IPS-NIHi7 (cell line): ENCODE results near the gene RBMS1.
A peak's percentile ranks its signal among the peaks of the same experiment; 100 is the strongest.

Source experiments
- DNase-seq: peaks from one replicate; pipeline ENCODE4 v3.0.0; 2012; ENCODE audit warnings: mixed read lengths; ENCODE audit errors: extremely low spot score

The RBMS1 gene

GRCh38 chr2:160253440-160254188, 240.0 kb downstream of the RBMS1 start:
- DNase-seq: no peak

GRCh38 chr2:160252900-160253299, 240.7 kb downstream of the RBMS1 start:
- DNase-seq: no peak

DNA sequence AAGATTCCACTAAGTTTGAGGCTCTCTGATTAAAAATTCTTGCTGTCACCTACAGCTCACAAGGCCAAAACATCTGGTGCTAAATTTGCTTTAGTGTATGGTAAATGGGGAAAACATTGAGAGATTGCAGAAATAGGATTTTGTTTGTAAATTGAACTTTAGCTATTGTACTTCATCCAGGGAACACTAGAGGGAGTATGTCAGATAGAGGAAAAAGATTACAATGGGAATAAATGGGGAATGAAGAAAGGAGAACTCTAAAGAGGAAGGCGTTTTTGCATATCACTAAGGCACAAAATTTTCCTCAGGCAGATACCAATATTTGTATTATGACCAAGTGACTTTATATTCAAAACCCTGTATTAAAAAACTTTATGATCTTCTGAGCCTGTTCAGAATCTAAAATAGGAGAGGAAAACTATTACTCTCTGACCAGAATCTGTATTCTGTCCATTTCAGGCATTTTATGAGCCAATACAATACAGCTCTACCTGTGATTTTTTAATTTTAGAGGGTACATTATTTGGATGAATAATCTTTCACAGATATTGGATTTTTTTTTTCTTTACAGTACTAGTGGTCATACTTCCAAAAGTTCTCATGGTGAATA, 241.2 kb downstream of the RBMS1 start:
- peak; percentile 46 for DNase-seq

GRCh38 chr2:160251569-160251968, 242.0 kb downstream of the RBMS1 start:
- no peak for DNase-seq

GRCh38 chr2:160249876-160250275, 243.7 kb downstream of the RBMS1 start:
- no peak for DNase-seq

- no peak for DNase-seq
Measured at GRCh38 chr2:160247296-160248035, 246.1 kb downstream of the RBMS1 start.

GRCh38 chr2:160246356-160246755, 247.3 kb downstream of the RBMS1 start:
- no peak for DNase-seq

DNA sequence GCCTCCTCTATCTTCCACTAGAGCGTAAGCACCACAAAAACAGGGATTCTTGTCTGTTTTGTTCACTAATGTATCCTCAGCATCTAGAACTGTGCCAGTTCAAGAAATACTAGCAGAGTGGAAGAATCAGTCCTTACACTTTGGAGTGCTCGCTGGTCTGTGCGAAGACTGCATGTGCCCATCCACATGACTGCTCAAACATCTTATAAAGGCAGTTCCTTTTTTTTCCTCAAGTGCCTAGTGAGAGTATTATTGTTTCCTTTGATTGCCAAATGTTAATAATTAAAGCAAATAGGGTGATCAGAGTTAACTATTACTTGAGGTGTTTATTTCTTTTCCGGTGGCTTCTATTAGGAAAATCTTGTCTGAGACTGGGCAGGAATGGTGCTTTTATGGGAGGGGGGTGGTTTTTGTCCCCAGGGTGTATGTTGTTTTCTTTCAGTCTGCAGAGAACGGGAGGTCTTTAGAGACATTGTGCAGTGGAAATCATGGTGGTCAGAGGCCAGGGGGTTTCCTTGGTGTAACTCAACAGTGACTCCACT, 247.9 kb downstream of the RBMS1 start:
- DNase-seq: no peak

DNA sequence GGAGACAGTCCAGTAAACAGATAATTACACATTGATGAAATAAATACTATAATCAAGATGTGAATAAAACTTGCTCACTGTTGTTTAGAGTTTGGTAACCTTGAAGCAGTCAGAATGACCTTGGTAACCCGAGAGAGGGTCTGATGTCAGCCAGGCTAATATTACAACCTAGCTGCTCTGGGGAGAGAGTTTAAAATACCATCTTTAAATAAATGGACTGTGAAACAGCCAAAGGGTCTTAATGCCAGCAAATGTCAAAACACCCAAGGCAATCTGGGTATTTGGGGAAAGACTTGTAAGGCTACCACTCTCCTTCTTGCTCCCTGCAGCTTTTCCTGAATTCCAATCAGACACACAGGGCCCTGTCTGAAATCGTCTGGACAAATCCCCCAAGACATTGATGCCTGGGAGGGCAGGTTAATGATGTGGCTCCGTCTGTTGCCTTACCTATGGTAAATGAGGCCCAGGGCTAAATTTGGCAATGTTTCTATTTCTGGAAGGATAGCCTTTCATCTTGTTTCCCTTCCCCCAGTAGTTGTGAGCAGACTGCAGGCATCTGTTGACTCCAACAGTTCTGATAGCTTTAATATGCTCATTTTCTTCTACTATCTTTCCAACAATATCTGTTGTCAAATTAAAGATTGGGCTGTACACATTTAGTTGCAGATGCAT, 250.6 kb downstream of the RBMS1 start:
- DNase-seq: no peak

DNA sequence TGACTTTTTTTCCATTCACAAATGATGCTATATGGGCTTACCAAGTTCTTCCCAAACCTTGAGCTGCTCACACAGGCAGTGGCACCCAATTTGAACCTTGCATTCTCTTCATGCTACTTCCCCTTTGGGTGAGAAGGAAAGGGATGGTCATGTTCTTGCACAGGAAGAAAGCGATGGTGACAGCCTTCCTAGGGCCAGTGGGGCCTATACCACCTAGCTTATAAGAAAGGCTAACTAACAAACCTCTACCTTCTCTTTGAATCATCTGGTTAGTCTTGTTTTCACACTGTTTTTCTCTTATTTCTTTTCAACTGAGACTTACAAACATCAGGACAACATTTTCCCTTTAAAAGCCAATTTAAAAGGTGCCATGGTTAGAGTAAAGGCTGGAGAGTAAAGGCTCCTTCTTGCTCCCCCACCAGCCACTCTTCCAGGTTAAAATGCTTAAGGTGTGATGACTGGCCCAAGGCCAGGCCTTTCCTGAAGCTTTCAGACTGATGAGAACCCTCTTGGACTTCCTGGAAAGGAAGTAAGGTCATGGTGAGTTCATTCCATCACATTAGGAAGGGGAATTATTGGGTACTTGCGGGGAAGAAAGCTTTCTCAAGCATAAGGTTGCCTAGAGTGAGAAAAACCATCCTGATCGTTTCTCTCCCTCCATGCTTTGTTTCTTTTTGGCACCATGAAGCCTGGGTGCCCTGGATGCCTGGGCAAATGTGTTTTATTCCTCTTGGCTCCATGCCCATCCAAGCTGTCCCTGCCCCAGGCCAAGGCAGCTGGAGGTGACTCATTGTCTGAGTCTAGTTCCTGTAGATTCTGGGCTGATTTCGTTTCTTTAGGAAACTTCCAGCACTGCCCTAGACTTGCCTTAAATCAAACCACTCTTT, 252.1 kb downstream of the RBMS1 start:
- DNase-seq: no peak

DNA sequence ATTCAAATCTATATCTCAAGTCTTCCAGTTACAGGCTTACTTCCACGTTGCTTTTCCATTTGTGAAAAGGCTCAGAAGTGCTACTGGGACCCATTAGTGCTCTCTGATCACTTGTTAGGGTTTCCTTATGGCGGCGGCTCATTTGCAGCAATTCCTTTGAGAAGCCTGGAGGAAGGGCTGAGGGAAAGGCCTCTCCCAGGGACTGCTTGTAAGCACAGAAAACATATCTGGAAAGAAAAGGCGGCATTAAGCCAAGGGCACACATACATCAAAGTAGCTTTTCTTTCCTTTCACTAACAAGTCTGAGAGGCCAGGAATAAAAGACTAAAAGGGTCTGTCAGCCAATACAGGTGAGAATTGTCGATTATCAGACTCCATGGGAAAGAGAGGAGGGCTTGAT, 254.2 kb downstream of the RBMS1 start:
- no peak for DNase-seq

- no peak for DNase-seq
Measured at GRCh38 chr2:160238392-160238791, 255.2 kb downstream of the RBMS1 start.

DNA sequence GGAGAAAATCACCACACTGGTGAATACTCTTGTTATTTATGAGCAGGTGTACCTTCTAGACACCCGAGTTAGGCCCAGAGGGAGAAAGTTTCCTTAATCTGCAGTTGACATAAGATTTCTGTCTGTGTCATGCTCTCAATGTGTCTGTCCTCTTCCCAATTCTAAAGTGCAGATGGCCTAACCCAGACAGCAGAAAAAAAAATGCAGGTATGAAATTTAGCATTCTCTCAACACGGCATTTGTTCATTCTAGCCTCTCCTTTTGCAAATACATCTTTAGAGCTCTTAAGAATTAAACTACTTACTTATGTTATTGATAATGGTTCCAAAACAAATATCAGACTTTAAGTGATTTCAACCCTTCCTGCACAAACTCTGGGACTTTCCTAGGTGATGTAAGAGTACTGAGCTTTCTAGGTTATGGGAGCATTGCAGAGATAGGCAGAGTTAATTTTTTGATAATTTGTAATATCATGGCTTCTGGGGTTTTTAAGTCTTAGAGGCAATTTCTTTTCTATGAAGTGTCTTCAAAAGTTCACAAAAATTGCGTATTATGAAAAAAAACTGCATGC, 260.6 kb downstream of the RBMS1 start:
- no peak for DNase-seq

- DNase-seq: no peak
Measured at GRCh38 chr2:160229591-160229990, 264.0 kb downstream of the RBMS1 start.

- DNase-seq: no peak
Measured at GRCh38 chr2:160228141-160228917, 265.3 kb downstream of the RBMS1 start.

- DNase-seq: no peak
Measured at GRCh38 chr2:160227293-160227915, 266.2 kb downstream of the RBMS1 start.

GRCh38 chr2:160226367-160226766, 267.2 kb downstream of the RBMS1 start:
- no peak for DNase-seq

- no peak for DNase-seq
Measured at GRCh38 chr2:160225722-160226121, 267.9 kb downstream of the RBMS1 start.

GRCh38 chr2:160224507-160224906, 269.1 kb downstream of the RBMS1 start:
- DNase-seq: no peak
